ENCODE data around the gene MNT. TPM values are rescaled to one million over a fixed set of nuclear protein-coding genes. Genes with fewer than 3 reads are reported as not detected.

Gene MNT
- total RNA-seq, 2 experiments from 2014 or later, result 35.6 to 38.6 TPM

- Mint-ChIP-seq H3K9me3 (no peaks in the 10 kb centered on the region), H3K36me3 (peaks cover 13% of the 10 kb centered on the region), H3K4me1 (peaks cover 28% of the 10 kb centered on the region), H3K27ac (peak overlapping the region; percentile 17), H3K27me3 (no peaks in the 10 kb centered on the region), H3K4me3 (peak overlapping the region; percentile 40)
- DNase-seq (no peak), ATAC-seq (ENCODE audit: low read depth) (no peak)
- POLR2A ChIA-PET, result no interaction called here
Observed at GRCh38 chr17:2388683-2389055, 12.2 kb downstream of the MNT start.

- Mint-ChIP-seq H3K4me1 (peaks cover 28% of the 10 kb centered on the region), H3K27me3 (no peaks in the 10 kb centered on the region), H3K9me3 (no peaks in the 10 kb centered on the region), H3K36me3 (peaks cover 13% of the 10 kb centered on the region), H3K4me3 (no peak overlapping the region), H3K27ac (no peak overlapping the region)
- DNase-seq, result no peak
- ATAC-seq (ENCODE audit: low read depth), result no peak
- POLR2A ChIA-PET, result no interaction called here
Observed at GRCh38 chr17:2388020-2388682, 12.7 kb downstream of the MNT start.

- DNase-seq (no peak), ATAC-seq (ENCODE audit: low read depth) (no peak)
- peaks cover 13% of the 10 kb centered on the region for H3K36me3 Mint-ChIP-seq
- no peak overlapping the region for H3K4me3 Mint-ChIP-seq
- H3K4me1 Mint-ChIP-seq, result peaks cover 30% of the 10 kb centered on the region
- H3K9me3 Mint-ChIP-seq, result no peaks in the 10 kb centered on the region
- H3K27me3 Mint-ChIP-seq, result no peaks in the 10 kb centered on the region
- no peak overlapping the region for H3K27ac Mint-ChIP-seq
- POLR2A ChIA-PET, result no interaction called here
Observed at GRCh38 chr17:2387086-2388019, 13.5 kb downstream of the MNT start.

- POLR2A ChIA-PET, result no interaction called here
- H3K27ac Mint-ChIP-seq, result no peak overlapping the region
Observed at GRCh38 chr17:2386400-2387085, 14.3 kb downstream of the MNT start.

GRCh38 chr17:2385240-2386210 lies 15.3 kb downstream of the MNT start:
- H3K4me1 Mint-ChIP-seq, result peaks cover 17% of the 10 kb centered on the region
- ATAC-seq (ENCODE audit: low read depth) (no peak), DNase-seq (no peak)
- H3K27ac Mint-ChIP-seq, result no peak overlapping the region
- H3K27me3 Mint-ChIP-seq, result no peaks in the 10 kb centered on the region
- no peak overlapping the region for H3K4me3 Mint-ChIP-seq
- H3K9me3 Mint-ChIP-seq, result no peaks in the 10 kb centered on the region
- POLR2A ChIA-PET, result no interaction called here
- peaks cover 5% of the 10 kb centered on the region for H3K36me3 Mint-ChIP-seq

More at GRCh38 chr17:2386400-2387085, 14.3 kb downstream of the MNT start:
- Mint-ChIP-seq H3K9me3 (no peaks in the 10 kb centered on the region), H3K4me3 (no peak overlapping the region), H3K4me1 (peaks cover 22% of the 10 kb centered on the region), H3K27me3 (no peaks in the 10 kb centered on the region), H3K36me3 (peaks cover 7% of the 10 kb centered on the region)
- no peak for ATAC-seq (ENCODE audit: low read depth)
- DNase-seq, result no peak

- H3K27me3 Mint-ChIP-seq, result no peaks in the 10 kb centered on the region
- H3K36me3 Mint-ChIP-seq, result peaks cover 4% of the 10 kb centered on the region
- H3K9me3 Mint-ChIP-seq, result no peaks in the 10 kb centered on the region
- peaks cover 13% of the 10 kb centered on the region for H3K4me1 Mint-ChIP-seq
- ATAC-seq (ENCODE audit: low read depth), result no peak
- no peak overlapping the region for H3K4me3 Mint-ChIP-seq
- no peak overlapping the region for H3K27ac Mint-ChIP-seq
- POLR2A ChIA-PET, result interaction anchor here (2.6 to 3.3 kb wide), 2 partner anchors 8 to 31 kb away, joined by 33 to 45 read pairs; no protein-coding TSS in a partner anchor
- DNase-seq, result no peak
Observed at GRCh38 chr17:2384439-2385127, 16.3 kb downstream of the MNT start.

- H3K27ac Mint-ChIP-seq, result no peak overlapping the region
- no peaks in the 10 kb centered on the region for H3K27me3 Mint-ChIP-seq
- peaks cover 2% of the 10 kb centered on the region for H3K36me3 Mint-ChIP-seq
- H3K9me3 Mint-ChIP-seq, result no peaks in the 10 kb centered on the region
- peaks cover 7% of the 10 kb centered on the region for H3K4me1 Mint-ChIP-seq
- no peak overlapping the region for H3K4me3 Mint-ChIP-seq
- POLR2A ChIA-PET, result interaction anchor here (2.3 to 3.3 kb wide), 4 partner anchors 9 to 32 kb away, joined by 16 to 45 read pairs (median 26); partner anchors contain the start of gene MNT
- no peak for ATAC-seq (ENCODE audit: low read depth)
- DNase-seq, result no peak
Observed at GRCh38 chr17:2383628-2384167, 17.2 kb downstream of the MNT start.

GRCh38 chr17:2380950-2381649 lies 19.8 kb downstream of the MNT start:
- H3K4me3 Mint-ChIP-seq, result no peak overlapping the region
- H3K36me3 Mint-ChIP-seq, result no peaks in the 10 kb centered on the region
- POLR2A ChIA-PET, result no interaction called here
- DNase-seq (no peak), ATAC-seq (ENCODE audit: low read depth) (no peak)
- peaks cover 3% of the 10 kb centered on the region for H3K4me1 Mint-ChIP-seq
- no peaks in the 10 kb centered on the region for H3K9me3 Mint-ChIP-seq
- no peaks in the 10 kb centered on the region for H3K27me3 Mint-ChIP-seq
- H3K27ac Mint-ChIP-seq, result no peak overlapping the region

- POLR2A ChIA-PET, result no interaction called here
- H3K27ac Mint-ChIP-seq, result no peak overlapping the region
- no peaks in the 10 kb centered on the region for H3K36me3 Mint-ChIP-seq
- ATAC-seq (ENCODE audit: low read depth) (no peak), DNase-seq (no peak)
- H3K27me3 Mint-ChIP-seq, result no peaks in the 10 kb centered on the region
- H3K4me1 Mint-ChIP-seq, result peaks cover 3% of the 10 kb centered on the region
- H3K4me3 Mint-ChIP-seq, result no peak overlapping the region
- no peaks in the 10 kb centered on the region for H3K9me3 Mint-ChIP-seq
Observed at GRCh38 chr17:2380226-2380922, 20.5 kb downstream of the MNT start.

GRCh38 chr17:2379489-2380225 lies 21.2 kb downstream of the MNT start:
- ATAC-seq (ENCODE audit: low read depth), result no peak
- no peak overlapping the region for H3K4me3 Mint-ChIP-seq
- peaks cover 3% of the 10 kb centered on the region for H3K4me1 Mint-ChIP-seq
- POLR2A ChIA-PET, result no interaction called here
- H3K27me3 Mint-ChIP-seq, result no peaks in the 10 kb centered on the region
- H3K9me3 Mint-ChIP-seq, result no peaks in the 10 kb centered on the region
- no peaks in the 10 kb centered on the region for H3K36me3 Mint-ChIP-seq
- H3K27ac Mint-ChIP-seq, result no peak overlapping the region
- DNase-seq, result no peak

- Mint-ChIP-seq H3K4me1 (peaks cover 3% of the 10 kb centered on the region), H3K9me3 (no peaks in the 10 kb centered on the region), H3K27ac (no peak overlapping the region), H3K27me3 (no peaks in the 10 kb centered on the region), H3K36me3 (no peaks in the 10 kb centered on the region), H3K4me3 (no peak overlapping the region)
- DNase-seq (no peak), ATAC-seq (ENCODE audit: low read depth) (no peak)
- POLR2A ChIA-PET, result interaction anchor here (0.6 kb wide), 1 partner anchor 47 kb away, joined by 6 read pairs; no protein-coding TSS in a partner anchor
Observed at GRCh38 chr17:2378905-2379304, 22.0 kb downstream of the MNT start.

All from activated naive CD8-positive, alpha-beta T cell treated with anti-CD3 and anti-CD28 coated beads, Interleukin-2, amount 10 ng/mL, durations not matched to agents 7 days and 5 days (primary cell).